GM21515 (cell line): ENCODE results near the gene RNU6-7.
A peak's percentile ranks its signal among the peaks of the same experiment; 100 is the strongest.

Experiments
- ATAC-seq: cut with Tn5 transposase; IDR thresholded peaks from one replicate; pipeline ENCODE4 v1.9.1; 2021; ENCODE audit not compliant: unreplicated experiment

RNU6-7 gene

DNA sequence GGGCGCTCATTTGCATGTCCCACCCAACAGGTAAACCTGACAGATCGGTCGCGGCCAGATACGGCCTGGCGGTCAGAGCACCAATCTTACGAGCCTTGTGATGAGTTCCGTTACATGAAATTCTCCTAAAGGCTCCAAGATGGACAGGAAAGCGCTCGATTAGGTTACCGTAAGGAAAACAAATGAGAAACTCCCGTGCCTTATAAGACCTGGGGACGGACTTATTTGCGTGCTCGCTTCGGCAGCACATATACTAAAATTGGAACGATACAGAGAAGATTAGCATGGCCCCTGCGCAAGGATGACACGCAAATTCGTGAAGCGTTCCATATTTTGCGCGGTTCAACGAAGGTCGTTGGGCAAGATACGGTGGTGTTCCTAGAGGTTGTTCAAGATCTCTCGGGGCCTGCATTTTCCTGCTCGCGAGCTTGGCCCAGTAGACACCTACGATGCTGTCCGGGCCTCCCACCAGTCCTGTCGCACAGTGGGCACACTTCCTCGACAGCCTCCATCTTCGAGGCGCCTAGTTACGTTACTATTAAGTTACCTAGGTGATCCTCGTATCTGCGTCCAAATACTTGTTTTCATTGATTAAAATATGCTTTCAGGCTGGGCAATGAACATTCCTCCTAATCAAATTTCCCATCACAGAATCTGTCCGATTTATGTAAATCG, at the start of gene RNU6-7:
TSS of gene RNU6-7 (plus strand) at position 230 of the 675 bp plus-strand sequence.
- no peak for ATAC-seq

DNA sequence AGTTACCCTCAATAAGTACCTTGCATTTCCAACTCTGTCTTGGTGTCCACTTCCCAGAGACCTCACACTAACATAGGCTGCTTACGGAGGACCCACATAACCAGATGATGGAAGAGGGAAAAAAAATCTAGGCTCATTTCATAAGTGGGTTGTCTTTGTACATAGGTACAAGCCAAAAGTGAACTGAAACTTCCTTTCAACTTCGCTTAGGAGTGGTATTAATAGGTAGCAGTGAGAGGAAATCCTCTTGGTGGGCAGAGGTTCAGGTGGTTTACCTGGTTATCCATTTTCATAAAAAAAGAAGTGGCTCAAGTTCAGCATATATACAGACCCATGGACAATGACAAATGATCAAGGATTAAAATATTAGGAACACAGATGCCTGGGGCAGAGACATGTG, 35.8 kb upstream of the RNU6-7 start:
- no peak for ATAC-seq

GRCh38 chr14:32166924-32167323, 34.9 kb upstream of the RNU6-7 start:
- ATAC-seq: no peak

DNA sequence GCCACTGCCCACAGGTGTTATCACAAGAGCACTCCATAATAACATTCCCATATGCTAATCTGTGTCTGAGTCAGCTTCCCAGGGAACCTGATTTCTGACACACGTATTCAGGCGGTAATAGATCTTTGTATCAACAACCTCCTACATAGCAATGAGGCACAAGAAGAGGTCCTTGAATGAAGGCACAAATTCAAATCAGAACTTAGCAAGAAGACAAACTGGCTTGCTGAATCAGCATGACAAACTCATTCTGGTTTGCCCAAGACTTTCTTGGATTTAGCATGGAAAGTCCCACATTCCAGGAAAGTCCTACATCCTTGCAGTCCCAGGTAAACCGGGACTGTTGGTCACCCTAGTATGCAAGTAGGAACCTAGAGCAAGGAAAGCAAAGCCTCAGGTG, 33.9 kb upstream of the RNU6-7 start:
- ATAC-seq: no peak

DNA sequence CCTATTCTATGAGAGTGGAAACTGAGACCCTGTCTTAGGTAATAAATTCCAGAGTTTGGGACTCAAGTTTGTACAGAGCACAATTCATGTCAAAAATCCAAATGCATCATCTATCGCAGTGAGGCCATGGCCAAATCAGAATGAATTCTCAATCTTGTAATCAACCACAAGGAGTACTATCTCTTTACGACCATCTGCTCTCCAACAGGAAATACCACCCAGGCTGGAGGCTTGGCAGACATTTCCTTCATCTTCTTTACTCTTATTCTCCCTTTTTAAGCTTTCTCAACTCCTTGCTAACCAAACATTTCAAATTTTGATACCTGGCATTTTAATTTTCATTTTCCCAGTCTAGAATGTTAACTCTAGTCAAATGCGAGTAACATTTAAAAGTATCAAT, 32.7 kb upstream of the RNU6-7 start:
- ATAC-seq: no peak

DNA sequence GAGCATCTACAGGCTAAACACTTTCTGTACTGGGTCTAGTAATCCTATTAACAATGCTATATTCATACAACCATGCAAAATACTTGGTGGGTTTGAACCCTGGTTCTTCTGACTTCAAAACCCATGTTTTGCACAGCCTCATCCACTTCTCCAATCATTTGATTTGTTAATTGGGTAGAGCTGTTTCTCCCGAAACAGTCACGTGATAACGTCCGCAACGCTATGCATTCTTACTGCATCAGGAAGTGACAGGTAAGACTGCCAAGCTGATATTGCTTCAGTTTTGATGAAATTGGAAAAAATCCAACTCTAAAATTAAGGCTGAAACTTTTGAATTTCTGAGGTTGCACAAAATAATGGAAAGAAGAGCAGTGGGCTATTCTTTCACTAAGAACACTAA, 30.4 kb upstream of the RNU6-7 start:
- no peak for ATAC-seq

- no peak for ATAC-seq
Observed at GRCh38 chr14:32183151-32184058, 18.4 kb upstream of the RNU6-7 start.

DNA sequence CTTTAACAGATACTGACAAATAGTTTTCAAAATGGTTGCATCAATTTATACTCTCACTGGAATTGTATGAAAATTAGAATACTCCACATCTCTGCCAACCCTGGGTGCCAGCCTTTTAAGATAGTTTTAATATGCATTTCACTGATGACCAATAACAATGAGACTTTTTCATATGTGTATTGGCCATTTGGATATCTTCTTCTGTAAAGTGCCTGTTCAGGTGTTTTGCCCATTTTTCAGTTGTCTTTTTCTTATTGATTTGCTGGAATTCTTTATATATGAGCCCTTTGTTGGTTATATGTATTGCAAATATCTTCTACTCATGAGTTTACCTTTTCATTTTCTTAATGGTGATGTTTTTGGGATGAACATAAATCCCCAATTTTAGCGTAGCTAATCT, 16.7 kb upstream of the RNU6-7 start:
- no peak for ATAC-seq

- ATAC-seq: no peak
Observed at GRCh38 chr14:32186248-32186647, 15.6 kb upstream of the RNU6-7 start.

DNA sequence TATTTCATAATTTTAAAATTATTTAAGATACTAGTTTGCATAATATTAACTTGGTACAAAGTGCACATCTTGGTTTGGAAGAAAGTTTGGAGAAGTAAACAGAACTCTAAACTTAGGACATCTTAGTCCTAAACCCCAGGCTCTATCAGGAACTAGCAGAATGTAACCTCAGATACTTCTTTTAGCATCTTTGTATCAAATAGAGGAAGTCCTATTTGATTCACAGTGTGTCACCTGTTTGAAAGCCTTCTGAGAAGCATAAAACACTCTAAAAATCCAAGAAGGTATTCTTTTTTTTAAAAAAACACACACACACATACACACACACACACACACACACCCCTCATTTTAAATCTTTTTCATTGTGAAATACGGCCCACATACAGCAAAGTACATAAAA, 12.0 kb upstream of the RNU6-7 start:
- no peak for ATAC-seq

GRCh38 chr14:32190673-32191072, 11.2 kb upstream of the RNU6-7 start:
- ATAC-seq: no peak

GRCh38 chr14:32192712-32193373, 9.0 kb upstream of the RNU6-7 start:
- no peak for ATAC-seq

- ATAC-seq: no peak
Observed at GRCh38 chr14:32193532-32193931, 8.3 kb upstream of the RNU6-7 start.

GRCh38 chr14:32195636-32196035, 6.2 kb upstream of the RNU6-7 start:
- no peak for ATAC-seq

DNA sequence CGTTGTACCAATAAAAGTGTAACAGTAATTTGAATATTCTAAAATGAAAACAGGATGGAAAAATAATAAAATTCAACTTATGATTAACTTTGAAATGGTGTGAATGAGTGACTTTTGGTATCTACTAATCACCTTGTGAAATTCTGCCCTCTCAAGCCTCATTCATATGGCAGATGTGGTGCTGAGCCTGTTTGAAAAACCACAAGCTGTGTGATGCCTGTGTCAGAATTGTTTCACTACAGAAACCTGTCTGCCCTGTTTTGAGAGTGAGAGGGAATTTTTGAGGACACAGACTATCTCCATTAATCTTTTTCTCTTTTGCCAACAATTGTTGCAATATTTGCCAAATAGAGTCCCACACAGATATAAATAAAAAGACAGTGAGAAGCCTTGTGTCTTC, 3.9 kb upstream of the RNU6-7 start:
- peak; percentile 39 for ATAC-seq

- ATAC-seq: peak; percentile 27
Observed at GRCh38 chr14:32200368-32201192, 1.3 kb upstream of the RNU6-7 start.

- ATAC-seq: peak; percentile 55
Observed at GRCh38 chr14:32201193-32201815, 541 bp upstream of the RNU6-7 start.

GRCh38 chr14:32202491-32202997, 699 bp downstream of the RNU6-7 start:
- no peak for ATAC-seq

DNA sequence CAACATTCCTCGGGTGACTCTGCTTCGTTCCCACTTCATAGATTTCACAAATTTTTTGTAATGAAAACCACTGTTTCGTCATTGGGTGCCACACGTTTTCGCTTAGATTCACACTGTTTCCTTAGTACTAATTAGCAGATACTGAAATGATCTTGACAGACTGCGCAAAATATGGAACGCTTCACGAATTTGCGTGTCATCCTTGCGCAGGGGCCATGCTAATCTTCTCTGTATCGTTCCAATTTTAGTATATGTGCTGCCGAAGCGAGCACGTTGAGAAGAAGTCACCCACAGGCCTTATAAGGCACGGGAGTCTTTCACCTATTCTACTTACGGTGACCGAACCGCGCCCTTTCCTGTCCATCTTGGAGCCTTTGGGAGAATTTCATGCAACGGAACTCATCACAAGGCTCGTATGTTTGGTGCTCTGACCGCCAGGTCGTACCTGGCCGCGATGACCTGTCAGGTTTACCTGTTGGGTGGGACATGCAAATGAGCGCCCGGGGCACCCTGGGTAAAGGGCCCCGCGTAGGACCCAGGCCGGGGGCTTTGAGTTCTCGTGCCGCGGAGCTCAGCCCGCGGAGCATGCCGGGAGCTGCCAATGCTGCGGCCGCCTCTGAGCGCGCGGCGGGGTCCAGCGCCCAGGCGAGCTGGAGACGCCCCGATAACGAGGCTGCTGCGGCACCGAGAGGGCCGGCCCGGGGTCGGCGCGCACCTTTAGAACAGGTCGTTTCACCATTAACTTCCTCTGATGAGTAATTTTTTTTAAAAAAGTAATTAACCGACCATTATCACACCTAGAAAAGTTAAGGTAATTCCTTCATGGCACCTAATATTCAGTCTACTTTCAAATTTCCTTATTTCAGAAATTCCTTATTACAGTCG, 1.4 kb downstream of the RNU6-7 start, which contains the start of gene RNU6-8:
TSS of gene RNU6-8 (minus strand) at position 272 of the 885 bp plus-strand sequence.
- peak; percentile 67 for ATAC-seq
